Stimulated activated CD4-positive, alpha-beta T cell treated with anti-CD3 and anti-CD28 coated beads, Interleukin-15, amount 100 ng/mL, for 1 hour (primary cell): Measurements from ENCODE around the gene NEMP1.
"Not testable (repeated sequence)": the region's sequence is repeated elsewhere in the genome, so short reads cannot be mapped to it uniquely, and the experiment has no call there.

Source experiments
- DNase-seq, 2 donors: peaks; one replicate each; pipeline ENCODE4 v3.0.0-alpha.2; 2020; ENCODE audit warnings: low read depth in 1 of 2, low spot score in 1 of 2

Gene NEMP1

DNA sequence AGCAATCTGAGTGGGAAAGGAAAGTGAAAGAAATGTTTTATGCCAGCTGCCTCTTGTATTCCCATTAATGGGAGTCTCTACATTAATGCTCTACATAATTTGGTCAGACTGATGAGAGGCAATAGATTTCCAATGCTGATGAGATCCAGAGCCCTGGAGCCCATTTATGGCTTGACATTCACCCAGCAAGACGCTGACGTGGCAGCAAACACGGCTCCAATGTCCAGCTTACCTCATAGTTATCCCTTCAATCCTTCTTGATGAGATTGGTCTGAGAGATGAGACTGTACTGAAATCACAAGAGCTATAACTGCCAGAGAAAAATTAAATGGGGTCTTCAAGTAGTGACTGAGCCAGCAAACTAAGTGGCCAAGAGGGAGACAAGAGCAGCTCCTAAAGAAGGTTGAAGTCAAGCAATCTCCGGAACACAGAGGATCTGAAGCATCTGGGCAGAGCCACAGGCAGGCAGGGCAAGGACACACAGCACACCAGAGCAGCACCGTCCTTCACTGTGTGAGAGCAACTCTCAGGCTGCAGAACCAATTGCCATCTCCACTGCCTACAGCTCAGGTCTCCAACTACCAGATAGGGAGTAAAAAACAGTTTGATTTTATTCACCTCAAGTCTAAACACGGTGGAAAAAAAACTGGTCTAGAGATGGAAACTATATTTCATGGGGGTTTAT, 21.4 kb downstream of the NEMP1 start:
- no peak for DNase-seq

GRCh38 chr12:57055824-57056223, 22.8 kb downstream of the NEMP1 start:
- DNase-seq: no peak

GRCh38 chr12:57053901-57054300, 24.7 kb downstream of the NEMP1 start:
- not testable (repeated sequence) for DNase-seq

DNA sequence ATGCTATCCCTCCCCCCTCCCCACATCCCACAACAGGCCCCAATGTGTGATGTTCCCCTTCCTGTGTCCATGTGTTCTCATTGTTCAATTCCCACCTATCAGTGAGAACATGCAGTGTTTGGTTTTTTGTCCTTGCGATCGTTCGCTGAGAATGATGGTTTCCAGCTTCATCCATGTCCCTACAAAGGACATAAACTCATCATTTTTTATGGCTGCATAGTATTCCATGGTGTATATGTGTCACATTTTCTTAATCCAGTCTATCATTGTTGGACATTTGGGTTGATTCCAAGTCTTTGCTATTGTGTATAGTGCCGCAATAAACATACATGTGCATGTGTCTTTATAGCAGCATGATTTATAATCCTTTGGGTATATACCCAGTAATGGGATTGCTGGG, 25.4 kb downstream of the NEMP1 start:
- not testable (repeated sequence) for DNase-seq

- DNase-seq: no peak
Measured at GRCh38 chr12:57051011-57051410, 27.6 kb downstream of the NEMP1 start.

DNA sequence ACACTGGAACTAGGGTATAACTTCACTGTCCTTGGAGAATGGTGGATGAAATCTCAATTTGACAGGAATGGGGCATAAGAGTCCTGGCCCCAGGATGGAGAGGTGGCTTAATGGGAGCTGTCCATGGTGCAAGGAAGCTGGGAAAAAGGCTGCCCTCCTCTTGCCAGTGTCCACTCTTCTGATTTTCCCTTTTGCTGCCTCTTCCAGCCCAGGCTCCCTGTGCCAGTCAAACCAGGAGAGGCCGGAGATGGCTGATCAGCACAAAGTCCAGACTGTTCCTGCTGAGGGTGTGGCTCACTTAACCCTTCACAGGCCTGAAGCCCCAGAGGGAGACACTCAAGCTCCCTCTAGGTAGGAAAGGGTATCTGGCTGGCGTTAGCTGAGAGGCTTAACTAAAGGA, 28.7 kb downstream of the NEMP1 start, which contains the start of gene MYO1A:
Gene MYO1A (minus strand): TSS at position 240 of the 400 bp plus-strand sequence. CDS start 1,806 bp downstream, outside the sequence.
- DNase-seq: no peak

- no peak for DNase-seq
Measured at GRCh38 chr12:57049119-57049446, 29.5 kb downstream of the NEMP1 start.

DNA sequence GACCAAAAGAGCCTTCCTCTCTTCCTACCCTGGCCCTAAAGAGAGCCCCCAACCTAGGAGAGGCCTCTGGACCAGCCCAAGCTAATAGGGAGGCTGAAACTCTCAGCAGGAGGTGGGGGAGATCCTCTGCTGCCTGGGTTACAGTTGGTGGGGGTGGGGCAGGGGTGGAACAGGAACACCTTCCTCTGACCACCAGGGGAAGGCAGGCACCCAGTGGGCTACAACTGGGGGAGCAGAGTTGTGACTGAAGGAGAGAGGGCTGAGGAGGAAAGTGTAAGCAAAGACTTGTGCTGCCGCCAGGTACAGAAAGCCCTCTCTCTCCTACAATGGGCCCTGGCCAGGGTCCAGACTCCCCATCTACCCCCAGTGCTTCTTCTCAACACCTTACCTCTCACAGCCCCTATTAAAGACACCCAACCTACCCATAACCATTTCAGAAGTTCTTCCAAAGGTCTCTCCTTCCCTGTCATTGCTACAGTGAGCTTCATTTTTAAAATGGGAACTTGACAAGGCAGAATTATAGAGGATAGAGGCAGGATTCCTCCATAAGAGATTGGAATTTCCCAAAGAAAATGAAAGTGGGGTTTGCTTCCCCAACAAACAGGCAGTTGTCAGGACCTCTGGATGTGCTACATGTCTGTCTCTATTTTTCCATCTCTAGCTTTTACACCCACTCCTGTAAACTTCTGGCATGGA, 30.0 kb downstream of the NEMP1 start:
- DNase-seq: no peak

- no peak for DNase-seq
Measured at GRCh38 chr12:57047981-57048380, 30.6 kb downstream of the NEMP1 start.

- no peak for DNase-seq
Measured at GRCh38 chr12:57046947-57047890, 31.4 kb downstream of the NEMP1 start.

DNA sequence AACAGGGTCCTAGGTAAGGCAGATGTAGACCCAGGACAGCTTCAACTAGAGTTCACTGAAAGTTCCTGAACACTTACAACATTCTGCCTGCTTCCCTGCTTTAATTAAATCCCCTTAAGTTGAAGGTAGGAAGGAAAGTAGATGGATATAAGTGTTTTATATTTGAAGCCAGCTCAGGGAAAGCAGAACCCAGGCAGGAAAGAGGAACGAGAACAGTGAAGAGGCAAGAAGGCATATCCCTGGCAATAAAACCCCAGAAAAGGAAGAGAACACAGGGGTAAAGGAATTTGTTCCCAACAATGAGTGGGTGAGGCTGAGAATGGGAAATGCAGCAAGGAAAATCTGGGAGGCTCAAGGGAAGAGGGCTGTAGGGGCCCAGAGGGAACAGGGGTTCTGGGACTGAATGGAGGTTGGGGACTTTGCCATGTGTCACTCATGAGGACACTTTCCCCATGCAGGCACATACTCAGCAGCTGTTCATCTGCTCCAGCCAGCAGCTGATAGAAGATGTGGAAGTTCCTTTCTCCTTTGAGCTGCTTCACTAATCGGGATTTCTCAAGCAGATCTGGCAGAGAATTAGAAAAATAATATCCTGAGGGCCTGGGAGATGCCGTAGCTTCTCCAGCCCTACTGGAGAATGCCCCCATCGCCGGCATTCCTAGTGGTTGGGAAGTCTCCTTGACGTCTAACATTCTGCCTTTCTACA, 32.4 kb downstream of the NEMP1 start:
- DNase-seq: no peak

DNA sequence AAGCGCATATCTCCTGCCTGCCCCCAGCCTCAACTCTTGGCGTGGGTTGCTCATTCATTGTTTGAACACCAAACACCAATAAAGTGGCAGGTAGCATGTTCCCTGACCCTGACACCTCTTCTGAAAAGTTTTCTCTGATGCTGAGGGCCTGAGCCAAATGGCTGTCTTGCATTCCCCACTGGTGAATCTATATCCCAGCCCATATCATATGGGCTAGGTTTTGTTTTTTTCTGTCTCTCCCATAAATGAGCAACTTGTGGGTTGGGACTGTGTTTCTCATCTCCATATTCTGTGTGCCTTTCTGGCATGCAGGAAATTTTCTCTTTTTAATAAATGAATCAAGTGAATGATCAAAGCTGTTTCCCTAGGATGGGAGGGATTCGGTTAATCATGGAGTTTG, 33.7 kb downstream of the NEMP1 start:
- DNase-seq: no peak

- no peak for DNase-seq
Measured at GRCh38 chr12:57044468-57044867, 34.1 kb downstream of the NEMP1 start.

GRCh38 chr12:57042695-57043094, 35.9 kb downstream of the NEMP1 start:
- DNase-seq: no peak

- no peak for DNase-seq
Measured at GRCh38 chr12:57040750-57041149, 37.8 kb downstream of the NEMP1 start.

- DNase-seq: no peak
Measured at GRCh38 chr12:57040211-57040610, 38.4 kb downstream of the NEMP1 start.

GRCh38 chr12:57039016-57039798, 39.4 kb downstream of the NEMP1 start:
- no peak for DNase-seq

- no peak for DNase-seq
Measured at GRCh38 chr12:57037264-57037663, 41.3 kb downstream of the NEMP1 start.

DNA sequence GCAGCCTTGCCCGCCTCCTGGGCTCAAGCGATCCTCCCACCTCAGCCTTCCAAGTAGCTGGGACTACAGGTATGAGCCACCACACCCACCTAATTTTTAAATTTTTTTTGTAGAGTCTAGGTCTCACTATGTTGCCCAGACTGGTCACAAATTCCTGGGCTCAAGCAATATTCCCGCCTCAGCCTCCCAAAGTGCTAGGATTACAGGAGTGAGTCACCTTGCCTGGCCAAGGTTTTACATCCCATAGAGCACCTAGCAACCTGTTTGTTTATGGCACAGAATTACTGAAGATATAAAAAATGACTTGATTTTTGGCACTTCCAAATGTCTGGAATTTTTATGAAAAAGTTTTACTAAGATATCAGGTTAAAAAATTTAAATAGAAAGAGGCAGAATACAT, 45.2 kb downstream of the NEMP1 start:
- DNase-seq: no peak

GRCh38 chr12:57031789-57032188, 46.8 kb downstream of the NEMP1 start:
- DNase-seq: no peak
